ENCODE data around the gene TDRD15. TPM values are rescaled to one million over a fixed set of nuclear protein-coding genes. Genes with fewer than 3 reads are reported as not detected.
"Not testable (repeated sequence)": the region's sequence is repeated elsewhere in the genome, so short reads cannot be mapped to it uniquely, and the experiment has no call there.

TDRD15 gene
- total RNA-seq, 1 experiment from 2014 or later, result not detected

DNA sequence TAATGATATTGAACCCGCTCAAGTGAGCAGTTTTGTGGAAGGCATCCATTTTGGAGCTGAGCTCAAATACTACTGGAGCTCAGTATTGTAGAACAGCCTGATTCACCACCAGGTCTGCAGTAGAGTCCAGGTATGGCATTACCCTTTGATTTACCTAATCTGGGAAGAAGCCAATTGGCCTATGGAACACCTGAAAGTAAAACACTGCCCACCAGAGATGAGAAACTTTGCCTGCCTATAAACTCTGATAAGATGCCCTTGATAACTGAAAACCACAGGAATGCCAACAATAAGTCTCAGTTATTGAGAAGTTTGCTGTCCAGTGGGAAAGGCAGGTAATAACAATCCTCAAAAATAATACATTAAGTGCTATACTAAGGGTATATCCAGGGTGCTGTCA is 25.5 kb upstream of the TDRD15 start:
- CTCF ChIA-PET, result no interaction called here
- POLR2A ChIA-PET, result no interaction called here
- H3K27me3 Mint-ChIP-seq (ENCODE audit: insufficient read depth, unreplicated experiment), result no peaks in the 10 kb centered on the region

DNA sequence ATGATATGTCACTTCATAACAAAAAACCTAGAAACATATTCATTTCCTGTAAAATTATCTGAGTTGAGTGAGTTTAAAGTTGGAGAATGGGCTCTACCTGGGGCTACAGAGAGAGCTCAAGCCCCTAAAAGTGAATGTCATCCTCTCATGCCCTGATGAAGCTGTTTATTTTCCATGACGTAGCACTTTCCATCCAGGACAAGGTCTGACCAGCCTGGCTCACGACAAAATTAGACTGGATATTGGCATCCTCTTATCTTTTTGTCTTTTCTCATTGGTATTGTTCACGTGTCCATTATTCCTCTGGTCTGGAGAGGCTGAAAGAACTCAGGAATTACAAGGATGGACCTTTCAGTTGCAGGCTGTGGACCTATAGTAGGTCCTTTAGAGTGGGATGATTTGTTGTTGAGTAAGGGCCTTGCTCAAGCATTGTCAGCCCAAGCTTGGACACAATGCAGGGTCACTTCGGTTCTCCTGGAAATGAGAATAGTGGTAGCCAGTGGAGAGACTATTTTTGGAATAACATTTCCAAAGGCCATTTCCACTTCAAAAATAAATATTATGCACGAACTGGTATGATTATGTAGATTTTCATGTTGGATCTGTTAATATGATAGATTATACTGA is 24.4 kb upstream of the TDRD15 start:
- H3K9me3 ChIP-seq, result no peaks in the 10 kb centered on the region
- no peaks in the 10 kb centered on the region for H3K36me3 ChIP-seq (ENCODE audit: control insufficient read depth, insufficient read depth, low read length)
- no peak overlapping the region for H3K4me3 ChIP-seq (ENCODE audit: low read depth, low read length)
- H3K36me3 Mint-ChIP-seq (ENCODE audit: insufficient read depth, unreplicated experiment), result no peaks in the 10 kb centered on the region
- TF ChIP-seq, protein P1, sequence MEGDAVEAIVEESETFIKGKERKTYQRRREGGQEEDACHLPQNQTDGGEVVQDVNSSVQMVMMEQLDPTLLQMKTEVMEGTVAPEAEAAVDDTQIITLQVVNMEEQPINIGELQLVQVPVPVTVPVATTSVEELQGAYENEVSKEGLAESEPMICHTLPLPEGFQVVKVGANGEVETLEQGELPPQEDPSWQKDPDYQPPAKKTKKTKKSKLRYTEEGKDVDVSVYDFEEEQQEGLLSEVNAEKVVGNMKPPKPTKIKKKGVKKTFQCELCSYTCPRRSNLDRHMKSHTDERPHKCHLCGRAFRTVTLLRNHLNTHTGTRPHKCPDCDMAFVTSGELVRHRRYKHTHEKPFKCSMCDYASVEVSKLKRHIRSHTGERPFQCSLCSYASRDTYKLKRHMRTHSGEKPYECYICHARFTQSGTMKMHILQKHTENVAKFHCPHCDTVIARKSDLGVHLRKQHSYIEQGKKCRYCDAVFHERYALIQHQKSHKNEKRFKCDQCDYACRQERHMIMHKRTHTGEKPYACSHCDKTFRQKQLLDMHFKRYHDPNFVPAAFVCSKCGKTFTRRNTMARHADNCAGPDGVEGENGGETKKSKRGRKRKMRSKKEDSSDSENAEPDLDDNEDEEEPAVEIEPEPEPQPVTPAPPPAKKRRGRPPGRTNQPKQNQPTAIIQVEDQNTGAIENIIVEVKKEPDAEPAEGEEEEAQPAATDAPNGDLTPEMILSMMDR (IDR thresholded peaks at IDR 0.05; ENCODE audit: insufficient read depth in 1 of 2, low read depth in 1 of 2, low read length in 1 of 2, severe bottlenecking in 1 of 2, unreplicated experiment in 1 of 2), result no peak
- no peak overlapping the region for H3K27ac Mint-ChIP-seq (ENCODE audit: unreplicated experiment)
- H3K9me3 Mint-ChIP-seq (ENCODE audit: unreplicated experiment), result no peaks in the 10 kb centered on the region
- H3K4me3 Mint-ChIP-seq (ENCODE audit: unreplicated experiment), result no peak overlapping the region
- BruUV-seq (replicated peaks), result no TSS peak
- CTCF ChIA-PET, result no interaction called here
- no peaks in the 10 kb centered on the region for H3K27me3 Mint-ChIP-seq (ENCODE audit: insufficient read depth, unreplicated experiment)
- POLR2A ChIA-PET, result interaction anchor here (0.6 kb wide), 1 partner anchor 260 kb away, joined by 3 read pairs; no protein-coding TSS in a partner anchor
- intact Hi-C loops (cut with micrococcal nuclease; ENCODE audit: unreplicated experiment), result no loop called here
- H3K4me1 ChIP-seq, result peaks cover 4% of the 10 kb centered on the region; the same call in 1 of the 2 replicates
- DNase-seq, result no peak
- peaks cover 17% of the 10 kb centered on the region for H3K4me1 Mint-ChIP-seq (ENCODE audit: low read depth, unreplicated experiment)
- no peaks in the 10 kb centered on the region for H3K27me3 ChIP-seq (replicated peaks; ENCODE audit: control insufficient read depth, insufficient read depth, low read length)

More for the DNA sequence above, 25.5 kb upstream of the TDRD15 start:
- Mint-ChIP-seq H3K4me3 (ENCODE audit: unreplicated experiment) (no peak overlapping the region), H3K27ac (ENCODE audit: unreplicated experiment) (no peak overlapping the region), H3K36me3 (ENCODE audit: insufficient read depth, unreplicated experiment) (no peaks in the 10 kb centered on the region), H3K9me3 (ENCODE audit: unreplicated experiment) (no peaks in the 10 kb centered on the region), H3K4me1 (ENCODE audit: low read depth, unreplicated experiment) (peaks cover 17% of the 10 kb centered on the region)
- intact Hi-C loops (cut with micrococcal nuclease; ENCODE audit: unreplicated experiment), result no loop called here
- DNase-seq, result no peak
- H3K9me3 ChIP-seq, result no peaks in the 10 kb centered on the region
- TF ChIP-seq, protein P1 (IDR thresholded peaks at IDR 0.05; ENCODE audit: insufficient read depth in 1 of 2, low read depth in 1 of 2, low read length in 1 of 2, severe bottlenecking in 1 of 2, unreplicated experiment in 1 of 2), result no peak
- peaks cover 4% of the 10 kb centered on the region; the same call in 1 of the 2 replicates for H3K4me1 ChIP-seq
- no TSS peak for BruUV-seq (replicated peaks)
- no peaks in the 10 kb centered on the region for H3K27me3 ChIP-seq (replicated peaks; ENCODE audit: control insufficient read depth, insufficient read depth, low read length)
- H3K4me3 ChIP-seq (ENCODE audit: low read depth, low read length), result no peak overlapping the region
- no peaks in the 10 kb centered on the region for H3K36me3 ChIP-seq (ENCODE audit: control insufficient read depth, insufficient read depth, low read length)

DNA sequence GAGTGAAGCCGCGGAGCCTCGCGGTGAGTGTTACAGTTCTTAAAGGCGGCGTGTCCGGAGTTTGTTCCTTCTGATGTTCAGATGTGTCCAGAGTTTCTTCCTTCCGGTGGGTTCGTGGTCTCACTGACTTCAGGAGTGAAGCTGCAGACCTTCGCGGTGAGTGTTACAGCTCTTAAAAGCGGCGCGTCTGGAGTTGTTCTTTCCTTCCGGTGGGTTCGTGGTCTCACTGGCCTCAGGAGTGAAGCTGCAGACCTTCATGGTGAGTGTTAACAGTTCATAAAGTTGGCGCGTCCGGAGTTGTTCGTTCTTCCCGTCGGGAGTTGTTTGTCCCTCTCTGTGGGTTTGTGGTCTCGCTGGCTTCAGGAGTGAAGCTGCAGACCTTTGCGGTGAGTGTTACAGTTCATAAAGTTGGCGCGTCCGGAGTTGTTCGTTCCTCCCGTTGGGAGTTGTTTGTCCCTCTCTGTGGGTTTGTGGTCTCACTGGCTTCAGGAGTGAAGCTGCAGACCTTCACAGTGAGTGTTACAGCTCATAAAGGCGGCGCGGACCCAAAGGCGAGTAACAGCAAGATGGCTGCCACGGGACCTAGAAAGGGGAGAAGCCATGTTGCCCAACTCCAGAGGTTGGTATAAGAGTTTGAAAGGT is 22.1 kb upstream of the TDRD15 start:
- H3K36me3 ChIP-seq (ENCODE audit: control insufficient read depth, insufficient read depth, low read length); DNase-seq; H3K9me3 Mint-ChIP-seq (ENCODE audit: unreplicated experiment); H3K4me1 ChIP-seq; intact Hi-C loops (cut with micrococcal nuclease; ENCODE audit: unreplicated experiment); H3K27me3 ChIP-seq (replicated peaks; ENCODE audit: control insufficient read depth, insufficient read depth, low read length); CTCF ChIA-PET; H3K27ac Mint-ChIP-seq (ENCODE audit: unreplicated experiment); H3K36me3 Mint-ChIP-seq (ENCODE audit: insufficient read depth, unreplicated experiment); H3K4me3 ChIP-seq (ENCODE audit: low read depth, low read length); H3K27me3 Mint-ChIP-seq (ENCODE audit: insufficient read depth, unreplicated experiment); H3K4me3 Mint-ChIP-seq (ENCODE audit: unreplicated experiment); BruUV-seq (replicated peaks); POLR2A ChIA-PET; H3K9me3 ChIP-seq: not testable (repeated sequence)
- H3K4me1 Mint-ChIP-seq (ENCODE audit: low read depth, unreplicated experiment), result peaks cover 17% of the 10 kb centered on the region

All from Caco-2 (cell line).